GM12873 (cell line): ENCODE measurements around the gene GPRC5A.

ENCODE experiments used
- TF ChIP-seq, protein P1 (sequence below): IDR thresholded peaks from 2 replicates; pipeline ENCODE4 v1.5.1; 2012; ENCODE audit warnings: low read depth, mild to moderate bottlenecking, moderate library complexity, low read length, control low read depth; ENCODE audit not compliant: insufficient read depth; ENCODE audit errors: missing control alignments

The GPRC5A gene

DNA sequence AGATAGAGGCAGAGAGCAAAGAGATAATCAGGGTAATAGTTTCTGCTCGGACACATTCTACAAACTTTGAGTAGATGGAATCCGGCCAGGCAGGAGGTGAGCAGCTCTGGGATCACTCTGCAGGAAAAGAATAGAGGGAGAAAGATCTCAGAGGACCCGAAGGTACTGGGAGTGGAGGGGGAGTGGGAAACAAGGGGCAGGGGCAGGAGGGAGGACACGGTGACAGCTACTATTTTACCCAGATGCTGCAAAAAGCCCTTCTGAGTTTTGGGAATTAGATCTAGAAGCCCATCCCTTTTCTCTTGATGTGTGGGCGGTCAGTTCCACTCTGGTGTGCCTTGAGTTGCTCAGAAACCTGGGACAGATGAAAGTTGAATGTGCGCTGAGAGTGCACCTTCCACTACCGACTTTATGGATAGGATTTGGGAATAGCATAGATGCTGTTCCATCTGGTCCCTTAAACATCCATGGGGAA is 556 bp downstream of the GPRC5A start:
- TF ChIP-seq, protein P1, sequence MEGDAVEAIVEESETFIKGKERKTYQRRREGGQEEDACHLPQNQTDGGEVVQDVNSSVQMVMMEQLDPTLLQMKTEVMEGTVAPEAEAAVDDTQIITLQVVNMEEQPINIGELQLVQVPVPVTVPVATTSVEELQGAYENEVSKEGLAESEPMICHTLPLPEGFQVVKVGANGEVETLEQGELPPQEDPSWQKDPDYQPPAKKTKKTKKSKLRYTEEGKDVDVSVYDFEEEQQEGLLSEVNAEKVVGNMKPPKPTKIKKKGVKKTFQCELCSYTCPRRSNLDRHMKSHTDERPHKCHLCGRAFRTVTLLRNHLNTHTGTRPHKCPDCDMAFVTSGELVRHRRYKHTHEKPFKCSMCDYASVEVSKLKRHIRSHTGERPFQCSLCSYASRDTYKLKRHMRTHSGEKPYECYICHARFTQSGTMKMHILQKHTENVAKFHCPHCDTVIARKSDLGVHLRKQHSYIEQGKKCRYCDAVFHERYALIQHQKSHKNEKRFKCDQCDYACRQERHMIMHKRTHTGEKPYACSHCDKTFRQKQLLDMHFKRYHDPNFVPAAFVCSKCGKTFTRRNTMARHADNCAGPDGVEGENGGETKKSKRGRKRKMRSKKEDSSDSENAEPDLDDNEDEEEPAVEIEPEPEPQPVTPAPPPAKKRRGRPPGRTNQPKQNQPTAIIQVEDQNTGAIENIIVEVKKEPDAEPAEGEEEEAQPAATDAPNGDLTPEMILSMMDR = no peak

DNA sequence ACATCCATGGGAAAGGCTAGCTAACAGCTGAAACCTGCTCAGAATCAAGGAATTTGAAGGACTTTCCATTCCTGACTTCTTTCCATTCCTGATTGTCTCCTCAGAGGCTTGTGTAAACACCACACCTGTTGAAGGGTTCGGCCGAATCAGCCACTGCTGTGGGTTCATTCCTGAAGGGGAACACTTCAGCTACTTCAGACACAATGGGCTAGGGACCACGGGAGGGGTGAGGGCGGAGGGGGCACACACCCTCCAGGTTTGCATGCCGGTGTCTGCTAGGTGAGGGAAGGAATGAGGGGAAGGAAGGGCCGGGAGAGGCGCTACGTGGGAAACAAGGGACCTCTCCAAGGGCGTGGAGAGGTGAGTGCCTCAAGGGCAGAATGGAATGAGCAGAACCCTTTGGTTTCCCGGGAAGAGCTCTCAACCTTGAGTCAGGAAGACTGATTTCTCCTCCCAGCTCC is 1.3 kb downstream of the GPRC5A start:
- TF ChIP-seq, protein P1 = no peak

DNA sequence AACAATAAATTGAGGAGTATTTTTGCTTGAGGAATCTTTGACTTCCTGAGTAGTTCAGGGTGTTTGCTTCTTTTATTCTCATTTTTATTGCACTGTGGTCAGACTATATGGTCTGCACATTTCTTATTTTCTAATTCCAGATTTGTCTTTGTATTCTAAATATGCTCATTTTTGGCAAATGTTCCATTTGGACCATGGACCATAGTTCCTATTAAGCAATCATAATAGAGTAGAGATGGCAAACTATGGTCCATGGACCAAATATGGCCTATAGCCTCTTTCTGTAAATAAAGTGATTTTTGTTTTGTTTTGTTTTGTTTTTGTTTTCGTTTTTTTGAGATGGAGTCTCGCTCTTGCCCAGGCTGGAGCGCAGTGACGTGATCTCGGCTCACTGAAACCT is 2.1 kb downstream of the GPRC5A start:
- TF ChIP-seq, protein P1 = no peak

DNA sequence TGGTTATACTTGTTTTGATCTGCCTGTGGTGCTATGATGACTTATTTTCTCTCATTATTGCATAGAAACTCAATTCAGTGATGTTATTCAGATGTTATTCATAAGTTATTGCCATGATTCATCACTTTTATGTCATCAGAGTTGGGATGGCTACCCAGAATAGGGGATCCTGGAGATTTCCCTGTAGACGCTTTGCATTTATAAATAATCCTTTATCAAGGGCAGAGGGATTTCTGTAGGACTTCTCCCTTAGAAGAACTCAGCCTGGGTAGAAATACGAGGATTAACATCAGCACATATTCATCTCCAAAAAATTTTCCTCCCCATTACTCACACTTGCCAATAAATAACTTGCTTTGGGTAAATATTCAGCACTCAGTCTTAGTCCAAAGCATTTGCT is 4.9 kb downstream of the GPRC5A start:
- TF ChIP-seq, protein P1 = no peak

DNA sequence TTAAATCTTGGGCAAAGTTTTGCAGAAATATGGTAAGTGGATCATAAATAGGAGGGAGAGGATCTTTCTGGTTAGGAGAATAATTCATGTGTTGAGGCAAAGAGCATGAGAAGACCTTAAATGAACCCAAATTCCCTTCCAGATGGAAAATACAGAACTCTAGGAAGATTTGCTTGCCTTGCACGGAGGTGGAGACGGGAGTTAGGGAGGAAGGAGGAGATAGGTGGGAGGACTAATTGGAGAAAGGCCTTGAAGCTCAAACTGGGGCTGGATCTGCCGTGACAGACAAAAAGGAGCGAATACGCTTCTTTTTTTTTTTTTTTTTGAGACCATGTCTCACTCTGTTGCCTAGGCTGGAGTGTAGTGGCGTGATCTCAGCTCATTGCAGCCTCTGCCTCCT is 5.9 kb downstream of the GPRC5A start:
- TF ChIP-seq, protein P1 = no peak

DNA sequence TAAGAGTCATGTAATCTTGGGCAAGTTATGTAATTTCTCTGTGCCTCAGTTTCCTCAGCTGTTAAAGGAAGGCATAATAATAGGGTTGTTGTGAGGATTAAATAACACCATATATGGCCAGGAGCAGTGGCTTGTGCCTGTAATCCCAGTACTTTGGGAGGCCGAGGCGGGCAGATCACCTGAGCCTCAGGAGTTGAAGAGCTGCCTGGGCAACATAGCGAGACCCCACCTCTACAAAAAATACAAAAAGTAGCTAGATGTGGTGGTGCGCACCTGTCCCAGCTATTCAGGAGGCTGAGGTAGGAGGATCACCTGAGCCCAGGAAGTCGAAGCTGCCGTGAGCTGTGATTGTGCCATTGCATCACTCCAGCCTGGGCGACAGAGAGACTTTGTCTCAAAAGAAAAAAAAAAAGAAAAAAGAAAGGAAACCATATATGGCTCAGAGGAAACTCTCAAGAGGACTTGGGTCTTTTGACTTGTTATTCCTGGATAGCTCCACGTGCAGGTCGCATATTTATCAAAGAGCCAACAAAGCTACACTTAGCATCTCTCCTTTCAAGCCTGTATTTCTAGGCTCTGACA is 6.9 kb downstream of the GPRC5A start:
- TF ChIP-seq, protein P1 = no peak

DNA sequence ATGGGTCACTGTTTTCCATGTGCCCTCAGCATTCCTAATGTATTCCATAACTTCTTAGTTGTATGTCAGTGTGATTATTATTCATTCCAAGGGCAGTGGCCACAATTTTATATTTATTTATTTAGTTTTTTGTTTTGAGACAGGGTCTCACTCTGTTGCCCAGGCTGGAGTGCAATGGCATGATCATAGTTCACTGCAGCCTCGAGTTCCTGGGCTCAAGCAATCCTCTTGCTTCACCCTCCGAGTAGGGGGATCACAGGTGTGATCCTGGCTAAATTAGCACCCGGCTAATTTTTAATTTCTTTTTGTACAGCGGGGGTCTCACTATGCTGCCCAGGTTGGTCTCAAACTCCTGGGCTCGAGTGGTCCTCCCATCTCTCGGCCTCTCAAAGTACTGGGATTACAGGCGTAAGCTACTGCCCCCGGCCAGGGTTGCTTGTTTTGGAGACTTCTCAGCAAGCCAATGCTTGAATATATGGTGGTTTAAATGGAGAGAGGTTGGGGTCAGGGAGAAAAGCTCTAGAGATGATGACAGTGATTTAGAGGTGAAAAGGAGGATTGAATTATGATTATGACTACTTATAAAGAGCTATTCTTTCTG is 7.6 kb downstream of the GPRC5A start:
- TF ChIP-seq, protein P1 = no peak
